HEK293 (cell line): Measurements from ENCODE around the gene SRSF1.
A peak's percentile ranks its signal among the peaks of the same experiment; 100 is the strongest.

Source experiments
- CTCF ChIA-PET: fragments of 350-600 bp; formaldehyde crosslinking; extraction: SDS; loops from one replicate; lab custom pipeline; 2021; ENCODE audit warnings: antibody characterized with exemption; lab: Yijun Ruan, JAX
- POLR2A ChIA-PET: fragments of 300-600 bp; formaldehyde crosslinking; extraction: SDS; loops from one replicate; lab custom pipeline; 2020; ENCODE audit warnings: antibody characterized with exemption, inconsistent platforms; lab: Yijun Ruan, JAX
- H3K27ac ChIP-seq: fragments of 200-500 bp; sonication (Bioruptor generic); 2 replicates; pipeline ENCODE4 v1.5.1; 2014; ENCODE audit warnings: low read depth, low read length, control low read depth, inconsistent platforms; ENCODE audit errors: extremely low read depth
- H3K36me3 ChIP-seq, 2 experiments: fragments of 200-500 bp in 1 of 2; sonication (Bioruptor generic) in 1 of 2; 1 replicate in 1 of 2; 2 replicates in 1 of 2; pipeline ENCODE4 v1.5.1; 2014 to 2017; ENCODE audit warnings: inconsistent platforms in 2 of 2, low read length in 2 of 2; ENCODE audit not compliant: control insufficient read depth in 2 of 2, insufficient read depth in 1 of 2
- H3K4me1 ChIP-seq: fragments of 200-500 bp; sonication (Bioruptor generic); 2 replicates; pipeline ENCODE4 v1.5.1; 2014; ENCODE audit warnings: mild to moderate bottlenecking, low read length, inconsistent platforms; ENCODE audit not compliant: control insufficient read depth, insufficient read depth
- H3K4me3 ChIP-seq: 2 replicates; pipeline ENCODE4 v1.5.1; 2011; ENCODE audit warnings: low read depth, mild to moderate bottlenecking, control low read depth, low read length, moderate library complexity
- H3K9me3 ChIP-seq: fragments of 200-500 bp; sonication (Bioruptor generic); 2 replicates; pipeline ENCODE4 v1.5.1; 2014; ENCODE audit warnings: low read depth, low read length, inconsistent platforms; ENCODE audit not compliant: control insufficient read depth, insufficient read depth
- BCL11A ChIP-seq: fragments of 450-650 bp; formaldehyde crosslinking; IDR thresholded peaks from 2 replicates; pipeline ENCODE4 v1.5.1; 2016; ENCODE audit warnings: low read depth, missing biosample characterization, missing genetic modification characterization
- KLF16 ChIP-seq: fragments of 450-650 bp; formaldehyde crosslinking; IDR thresholded peaks from 2 replicates; pipeline ENCODE4 v1.5.1; 2017; ENCODE audit warnings: missing biosample characterization, missing genetic modification characterization
- ZBTB10 ChIP-seq: fragments of 450-650 bp; formaldehyde crosslinking; IDR thresholded peaks from 2 replicates; pipeline ENCODE4 v1.5.1; 2016; ENCODE audit warnings: missing biosample characterization, missing genetic modification characterization
- ZBTB8A ChIP-seq: fragments of 450-650 bp; formaldehyde crosslinking; IDR thresholded peaks from 2 replicates; pipeline ENCODE4 v1.5.1; 2016; ENCODE audit warnings: missing biosample characterization, missing genetic modification characterization
- ZEB2 ChIP-seq: fragments of 450-650 bp; formaldehyde crosslinking; IDR thresholded peaks from 2 replicates; pipeline ENCODE4 v1.5.1; 2016; ENCODE audit warnings: missing biosample characterization, missing genetic modification characterization
- ZNF175 ChIP-seq: fragments of 450-650 bp; formaldehyde crosslinking; IDR thresholded peaks from 2 replicates; pipeline ENCODE4 v1.5.1; 2016; ENCODE audit warnings: missing biosample characterization, missing genetic modification characterization
- ZNF202 ChIP-seq: fragments of 450-650 bp; formaldehyde crosslinking; IDR thresholded peaks from 2 replicates; pipeline ENCODE4 v1.5.1; 2016; ENCODE audit warnings: missing biosample characterization, missing genetic modification characterization, borderline replicate concordance
- ZNF23 ChIP-seq: fragments of 450-650 bp; formaldehyde crosslinking; IDR thresholded peaks from 2 replicates; pipeline ENCODE4 v1.5.1; 2016; ENCODE audit warnings: missing biosample characterization, missing genetic modification characterization, borderline replicate concordance
- ZNF24 ChIP-seq: fragments of 450-650 bp; formaldehyde crosslinking; IDR thresholded peaks from 2 replicates; pipeline ENCODE4 v1.5.1; 2016; ENCODE audit warnings: missing biosample characterization, missing genetic modification characterization
- ZNF416 ChIP-seq: fragments of 450-650 bp; formaldehyde crosslinking; IDR thresholded peaks from 2 replicates; pipeline ENCODE4 v1.5.1; 2016; ENCODE audit warnings: missing biosample characterization, missing genetic modification characterization
- ZNF423 ChIP-seq: fragments of 450-650 bp; formaldehyde crosslinking; IDR thresholded peaks from 2 replicates; pipeline ENCODE4 v1.5.1; 2016; ENCODE audit warnings: missing biosample characterization, missing genetic modification characterization
- ZNF48 ChIP-seq: fragments of 450-650 bp; formaldehyde crosslinking; IDR thresholded peaks from 2 replicates; pipeline ENCODE4 v1.5.1; 2016; ENCODE audit warnings: missing biosample characterization, missing genetic modification characterization
- ZNF600 ChIP-seq: fragments of 450-650 bp; formaldehyde crosslinking; IDR thresholded peaks from 2 replicates; pipeline ENCODE4 v1.5.1; 2016; ENCODE audit warnings: missing biosample characterization, missing genetic modification characterization
- ZNF610 ChIP-seq: fragments of 450-650 bp; formaldehyde crosslinking; IDR thresholded peaks from 2 replicates; pipeline ENCODE4 v1.5.1; 2016; ENCODE audit warnings: missing biosample characterization, missing genetic modification characterization, borderline replicate concordance
- ZNF677 ChIP-seq: fragments of 450-650 bp; IDR thresholded peaks from 2 replicates; pipeline ENCODE4 v1.5.0; 2018; ENCODE audit warnings: missing biosample characterization, mild to moderate bottlenecking, missing genetic modification characterization, moderate library complexity
- TF ChIP-seq, protein P1 (sequence below): fragments of 450-650 bp; formaldehyde crosslinking; IDR thresholded peaks from 2 replicates; pipeline ENCODE4; 2016; ENCODE audit warnings: missing biosample characterization, missing genetic modification characterization
- TF ChIP-seq, protein P2 (sequence below): fragments of 450-650 bp; formaldehyde crosslinking; conservative IDR thresholded peaks from 2 replicates; pipeline ENCODE4 v1.5.1; 2016; ENCODE audit warnings: low read depth, missing biosample characterization, missing genetic modification characterization
- TF ChIP-seq, protein P3 (sequence below): fragments of 450-650 bp; formaldehyde crosslinking; IDR thresholded peaks from 2 replicates; pipeline ENCODE4 v1.5.1; 2016; ENCODE audit warnings: missing biosample characterization, missing genetic modification characterization, borderline replicate concordance

Gene SRSF1

DNA sequence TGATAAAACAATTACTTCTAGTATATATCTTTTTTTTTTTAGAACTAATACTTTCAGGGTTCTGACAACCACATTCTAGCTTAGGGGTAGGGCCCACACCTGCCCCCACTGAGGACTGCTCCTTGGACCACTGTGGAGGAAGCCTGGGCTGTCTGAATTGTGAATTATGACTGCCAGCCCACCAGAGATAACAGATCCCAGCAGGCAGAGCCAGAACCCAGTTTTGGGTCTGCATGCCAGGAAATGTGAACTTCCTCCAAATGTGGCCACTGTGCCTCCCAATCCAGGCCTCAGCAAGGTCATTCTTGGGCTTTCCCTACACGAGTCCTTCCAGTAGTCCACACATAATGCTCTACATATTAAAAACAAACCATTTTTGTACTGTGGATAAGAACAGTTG lies 34.9 kb downstream of the SRSF1 start:
- Histone ChIP-seq H3K4me1 (no peaks in the 10 kb centered on the region; the same call in 1 of the 2 replicates), H3K9me3 (no peaks in the 10 kb centered on the region), H3K4me3 (no peak overlapping the region), H3K36me3 (peaks cover 35 to 54% of the 10 kb centered on the region in 2 experiments), H3K27ac (0 out of 2 replicates have a peak overlapping the region, but pooled peaks have one; percentile 20)
- CTCF ChIA-PET, result interaction anchor here (0.6 to 2.0 kb wide), 8 partner anchors 9 to 452 kb away, joined by 3 to 5 read pairs (median 3); no protein-coding TSS in a partner anchor
- TF ChIP-seq ZNF202 (tag by site-specific recombination) (no peak), ZNF610 (tag by site-specific recombination) (no peak), ZBTB8A (tag by site-specific recombination) (no peak), ZNF677 (tag by site-specific recombination) (no peak), ZNF416 (no peak), KLF16 (tag by site-specific recombination) (no peak), ZNF24 (tag by site-specific recombination) (no peak), ZNF175 (tag by site-specific recombination) (no peak), ZNF48 (tag by site-specific recombination) (no peak), ZNF600 (tag by site-specific recombination) (no peak), ZBTB10 (tag by site-specific recombination) (no peak), BCL11A (no peak), ZNF23 (tag by site-specific recombination) (no peak), ZNF423 (tag by site-specific recombination) (no peak), ZEB2 (tag by site-specific recombination) (no peak)
- TF ChIP-seq, protein P1, sequence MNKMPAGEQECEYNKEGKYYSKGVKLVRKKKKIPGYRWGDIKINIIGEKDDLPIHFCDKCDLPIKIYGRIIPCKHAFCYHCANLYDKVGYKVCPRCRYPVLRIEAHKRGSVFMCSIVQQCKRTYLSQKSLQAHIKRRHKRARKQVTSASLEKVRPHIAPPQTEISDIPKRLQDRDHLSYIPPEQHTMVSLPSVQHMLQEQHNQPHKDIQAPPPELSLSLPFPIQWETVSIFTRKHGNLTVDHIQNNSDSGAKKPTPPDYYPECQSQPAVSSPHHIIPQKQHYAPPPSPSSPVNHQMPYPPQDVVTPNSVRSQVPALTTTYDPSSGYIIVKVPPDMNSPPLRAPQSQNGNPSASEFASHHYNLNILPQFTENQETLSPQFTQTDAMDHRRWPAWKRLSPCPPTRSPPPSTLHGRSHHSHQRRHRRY (tag by site-specific recombination), result no peak
- TF ChIP-seq, protein P2, sequence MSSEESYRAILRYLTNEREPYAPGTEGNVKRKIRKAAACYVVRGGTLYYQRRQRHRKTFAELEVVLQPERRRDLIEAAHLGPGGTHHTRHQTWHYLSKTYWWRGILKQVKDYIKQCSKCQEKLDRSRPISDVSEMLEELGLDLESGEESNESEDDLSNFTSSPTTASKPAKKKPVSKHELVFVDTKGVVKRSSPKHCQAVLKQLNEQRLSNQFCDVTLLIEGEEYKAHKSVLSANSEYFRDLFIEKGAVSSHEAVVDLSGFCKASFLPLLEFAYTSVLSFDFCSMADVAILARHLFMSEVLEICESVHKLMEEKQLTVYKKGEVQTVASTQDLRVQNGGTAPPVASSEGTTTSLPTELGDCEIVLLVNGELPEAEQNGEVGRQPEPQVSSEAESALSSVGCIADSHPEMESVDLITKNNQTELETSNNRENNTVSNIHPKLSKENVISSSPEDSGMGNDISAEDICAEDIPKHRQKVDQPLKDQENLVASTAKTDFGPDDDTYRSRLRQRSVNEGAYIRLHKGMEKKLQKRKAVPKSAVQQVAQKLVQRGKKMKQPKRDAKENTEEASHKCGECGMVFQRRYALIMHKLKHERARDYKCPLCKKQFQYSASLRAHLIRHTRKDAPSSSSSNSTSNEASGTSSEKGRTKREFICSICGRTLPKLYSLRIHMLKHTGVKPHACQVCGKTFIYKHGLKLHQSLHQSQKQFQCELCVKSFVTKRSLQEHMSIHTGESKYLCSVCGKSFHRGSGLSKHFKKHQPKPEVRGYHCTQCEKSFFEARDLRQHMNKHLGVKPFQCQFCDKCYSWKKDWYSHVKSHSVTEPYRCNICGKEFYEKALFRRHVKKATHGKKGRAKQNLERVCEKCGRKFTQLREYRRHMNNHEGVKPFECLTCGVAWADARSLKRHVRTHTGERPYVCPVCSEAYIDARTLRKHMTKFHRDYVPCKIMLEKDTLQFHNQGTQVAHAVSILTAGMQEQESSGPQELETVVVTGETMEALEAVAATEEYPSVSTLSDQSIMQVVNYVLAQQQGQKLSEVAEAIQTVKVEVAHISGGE (tag by site-specific recombination), result no peak
- TF ChIP-seq, protein P3, sequence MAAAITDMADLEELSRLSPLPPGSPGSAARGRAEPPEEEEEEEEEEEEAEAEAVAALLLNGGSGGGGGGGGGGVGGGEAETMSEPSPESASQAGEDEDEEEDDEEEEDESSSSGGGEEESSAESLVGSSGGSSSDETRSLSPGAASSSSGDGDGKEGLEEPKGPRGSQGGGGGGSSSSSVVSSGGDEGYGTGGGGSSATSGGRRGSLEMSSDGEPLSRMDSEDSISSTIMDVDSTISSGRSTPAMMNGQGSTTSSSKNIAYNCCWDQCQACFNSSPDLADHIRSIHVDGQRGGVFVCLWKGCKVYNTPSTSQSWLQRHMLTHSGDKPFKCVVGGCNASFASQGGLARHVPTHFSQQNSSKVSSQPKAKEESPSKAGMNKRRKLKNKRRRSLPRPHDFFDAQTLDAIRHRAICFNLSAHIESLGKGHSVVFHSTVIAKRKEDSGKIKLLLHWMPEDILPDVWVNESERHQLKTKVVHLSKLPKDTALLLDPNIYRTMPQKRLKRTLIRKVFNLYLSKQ (tag by site-specific recombination), result no peak
- POLR2A ChIA-PET, result interaction anchor here (1.3 to 1.6 kb wide), 2 partner anchors 12 to 13 kb away, joined by 4 read pairs; no protein-coding TSS in a partner anchor
